Esophagus muscularis mucosa (tissue), 4 donors: ENCODE data around the gene SPRYD7. TPM values are rescaled to one million over a fixed set of nuclear protein-coding genes. Genes with fewer than 3 reads are reported as not detected.
"Not testable (repeated sequence)": the region's sequence is repeated elsewhere in the genome, so short reads cannot be mapped to it uniquely, and the experiment has no call there.

Experiments used
- DNase-seq: peaks from one replicate; pipeline ENCODE4 v3.0.0-alpha.2; 2017; ENCODE audit errors: extremely low spot score
- H3K27ac ChIP-seq, 4 donors: fragments of 200-600 bp; sonication (generic); replicated peaks in 1 of 4; 1 replicate in 3 of 4; 2 replicates in 1 of 4; pipeline ENCODE4 v1.5.1; 2016 to 2019; ENCODE audit warnings: mild to moderate bottlenecking in 1 of 4
- H3K27me3 ChIP-seq, 4 donors: fragments of 200-600 bp; sonication (generic); one replicate each; pipeline versions ENCODE4 v1.5.1 to v1.6.0; 2016 to 2019
- H3K36me3 ChIP-seq, 4 donors: fragments of 200-600 bp; sonication (generic); one replicate each; pipeline ENCODE4 v1.5.1; 2016 to 2019
- H3K4me1 ChIP-seq, 4 donors: fragments of 200-600 bp; sonication (generic); one replicate each; pipeline ENCODE4 v1.5.1; 2016 to 2019
- H3K4me3 ChIP-seq, 4 donors: fragments of 200-600 bp; sonication (generic); 1 replicate in 2 of 4; 2 replicates in 2 of 4; pipeline ENCODE4 v1.5.1; 2016 to 2019; ENCODE audit warnings: mild to moderate bottlenecking in 4 of 4, moderate library complexity in 1 of 4
- H3K9me3 ChIP-seq, 4 donors: fragments of 200-600 bp; sonication (generic); 1 replicate in 3 of 4; 2 replicates in 1 of 4; pipeline ENCODE4 v1.5.1; 2016 to 2019
- CTCF ChIP-seq, 3 experiments: fragments of 200-600 bp in 2 of 3; fragments of 450-650 bp in 1 of 3; sonication (generic) in 2 of 3; IDR thresholded peaks; one replicate each; pipeline ENCODE4 v1.5.1; 2017 to 2019; ENCODE audit warnings: antibody characterized with exemption in 3 of 3, mild to moderate bottlenecking in 2 of 3, moderate library complexity in 1 of 3
- EP300 ChIP-seq: sonication (generic); formaldehyde crosslinking; IDR thresholded peaks from one replicate; pipeline ENCODE4 v1.6.1; 2017; ENCODE audit warnings: antibody characterized with exemption
- POLR2A ChIP-seq: fragments of 450-650 bp; IDR thresholded peaks from one replicate; pipeline ENCODE4 v1.6.1; 2017; ENCODE audit warnings: antibody characterized with exemption, moderate library complexity, mild to moderate bottlenecking, low read depth
- POLR2AphosphoS5 ChIP-seq, 2 donors: sonication (generic); formaldehyde crosslinking; IDR thresholded peaks; one replicate each; pipeline ENCODE4 v1.6.1; 2017; ENCODE audit warnings: antibody characterized with exemption in 2 of 2
- WGBS: methylation state at CpG from one replicate; pipeline ENCODE4 v1.1.5; 2018; 5-methylcytosine and 5-hydroxymethylcytosine counted together
- intact Hi-C: fragments of 100-400 bp; cut with DNase I; formaldehyde crosslinking; loops from one replicate; pipeline ENCODE4 v1.15.1; 2023
- total RNA-seq, 4 donors: library from RNA; depleted of rRNA; stranded (reverse); fragments of >200 nt; gene quantifications; one replicate each; pipeline versions ENCODE4 v1.1.0 to v1.2.1, GENCODE V29; 2016

The SPRYD7 gene
- total RNA-seq, 4 donors from 2014 or later, result 10.9 to 18.8 (median 15.0) TPM

GRCh38 chr13:49958321-49958720 is 22.2 kb upstream of the SPRYD7 start:
- no peak for DNase-seq
- no peaks in the 10 kb centered on the region for H3K36me3 ChIP-seq
- no peak overlapping the region for H3K4me3 ChIP-seq
- H3K4me1 ChIP-seq, result no peaks in the 10 kb centered on the region
- WGBS, result 95% methylated on average over 3 of the region's 3 CpGs
- intact Hi-C loops, result no loop called here
- no peak for TF ChIP-seq CTCF (IDR thresholded peaks at IDR 0.05)
- TF ChIP-seq EP300, result no peak
- TF ChIP-seq POLR2A, result no peak
- TF ChIP-seq POLR2AphosphoS5 (IDR thresholded peaks at IDR 0.05), result no peak
- H3K27ac ChIP-seq, result no peak overlapping the region
- peaks cover 0 to 14% (median 5%) of the 10 kb centered on the region in 4 donors for H3K9me3 ChIP-seq
- no peaks in the 10 kb centered on the region for H3K27me3 ChIP-seq

- Histone ChIP-seq H3K36me3 (no peaks in the 10 kb centered on the region), H3K9me3 (peaks cover 0 to 7% (median 0%) of the 10 kb centered on the region in 4 donors), H3K4me1 (no peaks in the 10 kb centered on the region), H3K4me3 (no peak overlapping the region), H3K27me3 (no peaks in the 10 kb centered on the region), H3K27ac (no peak overlapping the region)
- intact Hi-C loops, result no loop called here
- TF ChIP-seq EP300, result no peak
- DNase-seq, result no peak
- WGBS, result 85% methylated on average over 3 of the region's 3 CpGs
Measured at GRCh38 chr13:49956131-49956530, 20.0 kb upstream of the SPRYD7 start.

GRCh38 chr13:49954674-49955455 is 18.7 kb upstream of the SPRYD7 start:
- DNase-seq, result no peak
- TF ChIP-seq POLR2A, result no peak
- TF ChIP-seq POLR2AphosphoS5 (IDR thresholded peaks at IDR 0.05), result no peak
- TF ChIP-seq CTCF (IDR thresholded peaks at IDR 0.05), result no peak
- TF ChIP-seq EP300, result no peak
- H3K4me1 ChIP-seq, result no peaks in the 10 kb centered on the region
- no peak overlapping the region for H3K27ac ChIP-seq
- no peaks in the 10 kb centered on the region for H3K36me3 ChIP-seq
- no peaks in the 10 kb centered on the region for H3K27me3 ChIP-seq
- WGBS, result 94% methylated on average over 2 of the region's 2 CpGs
- H3K9me3 ChIP-seq, result peaks cover 0 to 7% (median 0%) of the 10 kb centered on the region in 4 donors
- no peak overlapping the region for H3K4me3 ChIP-seq
- intact Hi-C loops, result no loop called here

GRCh38 chr13:49953560-49953959 is 17.4 kb upstream of the SPRYD7 start:
- TF ChIP-seq EP300, result no peak
- TF ChIP-seq POLR2AphosphoS5 (IDR thresholded peaks at IDR 0.05), result no peak
- TF ChIP-seq POLR2A, result no peak
- no peak for TF ChIP-seq CTCF (IDR thresholded peaks at IDR 0.05)
- H3K27me3 ChIP-seq, result no peaks in the 10 kb centered on the region
- H3K9me3 ChIP-seq, result no peaks in the 10 kb centered on the region
- H3K27ac ChIP-seq, result no peak overlapping the region
- intact Hi-C loops, result no loop called here
- no peak for DNase-seq
- WGBS, result 96% methylated on average over 1 of the region's 1 CpG
- no peaks in the 10 kb centered on the region for H3K4me1 ChIP-seq
- no peaks in the 10 kb centered on the region for H3K36me3 ChIP-seq
- no peak overlapping the region for H3K4me3 ChIP-seq

GRCh38 chr13:49951754-49952535 is 15.8 kb upstream of the SPRYD7 start:
- H3K9me3 ChIP-seq, result no peaks in the 10 kb centered on the region
- no peak overlapping the region for H3K27ac ChIP-seq
- H3K36me3 ChIP-seq, result no peaks in the 10 kb centered on the region
- no peaks in the 10 kb centered on the region for H3K27me3 ChIP-seq
- intact Hi-C loops, result no loop called here
- H3K4me3 ChIP-seq, result no peak overlapping the region
- no peak for DNase-seq
- no peaks in the 10 kb centered on the region for H3K4me1 ChIP-seq
- WGBS, result 85% methylated on average over 7 of the region's 7 CpGs
- no peak for TF ChIP-seq POLR2A
- TF ChIP-seq POLR2AphosphoS5 (IDR thresholded peaks at IDR 0.05), result no peak
- TF ChIP-seq CTCF (IDR thresholded peaks at IDR 0.05), result no peak
- no peak for TF ChIP-seq EP300

GRCh38 chr13:49948777-49949270 is 12.7 kb upstream of the SPRYD7 start:
- H3K9me3 ChIP-seq, H3K4me1 ChIP-seq, intact Hi-C loops, H3K4me3 ChIP-seq, H3K36me3 ChIP-seq, DNase-seq, H3K27me3 ChIP-seq, H3K27ac ChIP-seq: not testable (repeated sequence)
- 92% methylated on average over 6 of the region's 6 CpGs for WGBS
